WTC11 (cell line): ENCODE data around the gene PPP1R9A. TPM values are rescaled to one million over a fixed set of nuclear protein-coding genes. Genes with fewer than 3 reads are reported as not detected.
A peak's percentile ranks its signal among the peaks of the same experiment; 100 is the strongest.

ENCODE experiments used
- ATAC-seq: fragments of 200-7000 bp; cut with Tn5 transposase; 2 replicates; pipeline ENCODE4 v1.10.0; 2021; ENCODE audit warnings: mild to moderate bottlenecking, moderate library complexity
- CTCF ChIA-PET: fragments of 300-600 bp; sonication (Branson Sonifier 250); formaldehyde crosslinking; loops from one replicate; lab custom pipeline; 2021; ENCODE audit warnings: antibody characterized with exemption; lab: Charles Lee
- POLR2A ChIA-PET: fragments of 350-600 bp; sonication (Branson Sonifier 250); formaldehyde crosslinking; loops from one replicate; lab custom pipeline; 2021; ENCODE audit warnings: antibody characterized with exemption; lab: Charles Lee
- DNase-seq: peaks from one replicate; pipeline ENCODE4 v3.0.0; 2021; ENCODE audit warnings: low spot score
- H3K27ac Mint-ChIP-seq: 2 replicates; pipeline ENCODE4 v1.8.0; 2021; ENCODE audit warnings: mixed read lengths
- H3K27me3 Mint-ChIP-seq: 2 replicates; pipeline ENCODE4 v1.8.0; 2021; ENCODE audit warnings: low read depth, mild to moderate bottlenecking, moderate library complexity, mixed read lengths
- H3K36me3 Mint-ChIP-seq: 2 replicates; pipeline ENCODE4 v1.8.0; 2021; ENCODE audit warnings: mixed read lengths
- H3K4me1 Mint-ChIP-seq: 2 replicates; pipeline ENCODE4 v1.8.0; 2022; ENCODE audit warnings: mixed read lengths
- H3K4me3 Mint-ChIP-seq: 2 replicates; pipeline ENCODE4 v1.8.0; 2021; ENCODE audit warnings: mild to moderate bottlenecking, moderate library complexity, mixed read lengths
- H3K9me3 Mint-ChIP-seq: 2 replicates; pipeline ENCODE4 v1.8.0; 2021; ENCODE audit warnings: mixed read lengths
- ARID4B ChIP-seq: sonication (generic); formaldehyde crosslinking; IDR thresholded peaks from 2 replicates; pipeline ENCODE4 v1.8.0; 2023; ENCODE audit warnings: missing genetic modification reagents, mild to moderate bottlenecking, borderline replicate concordance
- ATF1 ChIP-seq: sonication (generic); formaldehyde crosslinking; IDR thresholded peaks from 2 replicates; pipeline ENCODE4 v1.8.1; 2023; ENCODE audit warnings: mild to moderate bottlenecking, moderate library complexity, missing genetic modification reagents
- CBFB ChIP-seq: sonication (generic); formaldehyde crosslinking; IDR thresholded peaks from 2 replicates; pipeline ENCODE4 v1.8.1; 2022; ENCODE audit warnings: mild to moderate bottlenecking, low read depth, missing genetic modification reagents
- CDX4 ChIP-seq: fragments of 250-450 bp; sonication (Bioruptor Pico); IDR thresholded peaks from 2 replicates; pipeline ENCODE4 v1.9.0; 2021; ENCODE audit warnings: moderate library complexity, mild to moderate bottlenecking, inconsistent platforms, borderline replicate concordance
- CREM ChIP-seq: sonication (generic); formaldehyde crosslinking; IDR thresholded peaks from 2 replicates; pipeline ENCODE4 v1.8.1; 2022; ENCODE audit warnings: mild to moderate bottlenecking, missing genetic modification reagents, moderate library complexity
- E2F5 ChIP-seq: sonication (generic); formaldehyde crosslinking; IDR thresholded peaks from 2 replicates; pipeline ENCODE4 v1.8.1; 2022; ENCODE audit warnings: mild to moderate bottlenecking, moderate library complexity, missing genetic modification reagents
- ESRRA ChIP-seq: sonication (generic); formaldehyde crosslinking; IDR thresholded peaks from 2 replicates; pipeline ENCODE4 v1.8.1; 2022; ENCODE audit warnings: mild to moderate bottlenecking, missing genetic modification reagents, borderline replicate concordance
- FOXK1 ChIP-seq: sonication (generic); formaldehyde crosslinking; IDR thresholded peaks from 2 replicates; pipeline ENCODE4 v1.8.0; 2022; ENCODE audit warnings: mild to moderate bottlenecking, moderate library complexity, missing genetic modification reagents
- FOXP1 ChIP-seq: sonication (generic); formaldehyde crosslinking; IDR thresholded peaks from 2 replicates; pipeline ENCODE4 v1.8.0; 2022; ENCODE audit warnings: missing genetic modification reagents, mild to moderate bottlenecking, moderate library complexity, borderline replicate concordance
- FOXP4 ChIP-seq: sonication (generic); formaldehyde crosslinking; IDR thresholded peaks from 2 replicates; pipeline ENCODE4 v1.8.0; 2022; ENCODE audit warnings: mild to moderate bottlenecking, missing genetic modification reagents
- GRHL2 ChIP-seq: fragments of 250-450 bp; sonication (Bioruptor Pico); IDR thresholded peaks from 2 replicates; pipeline ENCODE4 v1.8.0; 2022; ENCODE audit warnings: mild to moderate bottlenecking, moderate library complexity; ENCODE audit not compliant: insufficient replicate concordance, severe bottlenecking
- HMGA2 ChIP-seq: fragments of 250-450 bp; sonication (Bioruptor Pico); IDR thresholded peaks from 2 replicates; pipeline ENCODE4 v1.4.0; 2021; ENCODE audit warnings: mild to moderate bottlenecking, moderate library complexity
- NFYB ChIP-seq: sonication (generic); formaldehyde crosslinking; conservative IDR thresholded peaks from 2 replicates; pipeline ENCODE4 v1.8.0; 2022; ENCODE audit warnings: low read depth, missing genetic modification reagents
- PRDM15 ChIP-seq: sonication (generic); formaldehyde crosslinking; IDR thresholded peaks from 2 replicates; pipeline ENCODE4 v1.8.0; 2022; ENCODE audit warnings: missing genetic modification reagents
- TEAD4 ChIP-seq: sonication (generic); formaldehyde crosslinking; IDR thresholded peaks from 2 replicates; pipeline ENCODE4 v1.8.0; 2022; ENCODE audit warnings: mild to moderate bottlenecking, missing genetic modification reagents
- USF1 ChIP-seq: sonication (generic); formaldehyde crosslinking; IDR thresholded peaks from 2 replicates; pipeline ENCODE4 v1.8.0; 2022; ENCODE audit warnings: mild to moderate bottlenecking, missing genetic modification reagents
- total RNA-seq: library from RNA; stranded (reverse); gene quantifications from 3 replicates; pipeline ENCODE4 v1.2.3, GENCODE V29; 2021

PPP1R9A gene
- total RNA-seq, 1 experiment from 2014 or later, result 16.8 TPM

GRCh38 chr7:94882891-94883290 lies 24.5 kb upstream of the PPP1R9A start (continued):
- no peak for TF ChIP-seq FOXP4 (CRISPR knock-in tag)

GRCh38 chr7:94883616-94884015 lies 23.8 kb upstream of the PPP1R9A start:
- ChIA-PET CTCF (no interaction called here), POLR2A (no interaction called here)
- Mint-ChIP-seq H3K36me3 (peaks cover 3% of the 10 kb centered on the region), H3K27ac (no peak overlapping the region), H3K4me1 (peaks cover 24% of the 10 kb centered on the region), H3K27me3 (no peaks in the 10 kb centered on the region), H3K9me3 (peaks cover 7% of the 10 kb centered on the region), H3K4me3 (no peak overlapping the region)
- DNase-seq (no peak), ATAC-seq (no peak)
- TF ChIP-seq GRHL2 (CRISPR knock-in tag) (no peak), NFYB (no peak), E2F5 (CRISPR knock-in tag) (no peak), ARID4B (CRISPR knock-in tag) (no peak), HMGA2 (CRISPR knock-in tag) (no peak), ATF1 (CRISPR knock-in tag) (no peak), PRDM15 (no peak), ESRRA (CRISPR knock-in tag) (no peak)

- ATAC-seq (peak; percentile 90), DNase-seq (no peak)
- no peak overlapping the region for H3K27ac Mint-ChIP-seq
- H3K9me3 Mint-ChIP-seq, result peaks cover 6% of the 10 kb centered on the region; the same call in 1 of the 2 replicates
- H3K27me3 Mint-ChIP-seq, result no peaks in the 10 kb centered on the region
- no peaks in the 10 kb centered on the region for H3K36me3 Mint-ChIP-seq
- H3K4me1 Mint-ChIP-seq, result peaks cover 8% of the 10 kb centered on the region
- H3K4me3 Mint-ChIP-seq, result no peak overlapping the region
- CTCF ChIA-PET, result interaction anchor here (0.6 to 1.1 kb wide), 2 partner anchors 232 to 1549 kb away, joined by 3 to 4 read pairs; no protein-coding TSS in a partner anchor
- POLR2A ChIA-PET, result no interaction called here
- no peak for TF ChIP-seq CBFB (CRISPR knock-in tag)
- TF ChIP-seq CREM (CRISPR knock-in tag), result no peak
- no peak for TF ChIP-seq CDX4
- TF ChIP-seq USF1 (CRISPR knock-in tag), result no peak
- TF ChIP-seq FOXK1 (CRISPR knock-in tag), result no peak
- TF ChIP-seq FOXP1, result no peak
- TF ChIP-seq TEAD4 (CRISPR knock-in tag), result no peak
- TF ChIP-seq ARID4B (CRISPR knock-in tag), result no peak
These were observed 18.8 kb upstream of the PPP1R9A start for GRCh38 chr7:94888551-94888950.
